HG02763 (cell line): ENCODE data around the gene PTCD3.

Source experiments
- ATAC-seq: cut with Tn5 transposase; IDR thresholded peaks from one replicate; pipeline ENCODE4 v1.9.1; 2021; ENCODE audit warnings: mild to moderate bottlenecking, moderate library complexity; ENCODE audit not compliant: unreplicated experiment

Gene PTCD3

DNA sequence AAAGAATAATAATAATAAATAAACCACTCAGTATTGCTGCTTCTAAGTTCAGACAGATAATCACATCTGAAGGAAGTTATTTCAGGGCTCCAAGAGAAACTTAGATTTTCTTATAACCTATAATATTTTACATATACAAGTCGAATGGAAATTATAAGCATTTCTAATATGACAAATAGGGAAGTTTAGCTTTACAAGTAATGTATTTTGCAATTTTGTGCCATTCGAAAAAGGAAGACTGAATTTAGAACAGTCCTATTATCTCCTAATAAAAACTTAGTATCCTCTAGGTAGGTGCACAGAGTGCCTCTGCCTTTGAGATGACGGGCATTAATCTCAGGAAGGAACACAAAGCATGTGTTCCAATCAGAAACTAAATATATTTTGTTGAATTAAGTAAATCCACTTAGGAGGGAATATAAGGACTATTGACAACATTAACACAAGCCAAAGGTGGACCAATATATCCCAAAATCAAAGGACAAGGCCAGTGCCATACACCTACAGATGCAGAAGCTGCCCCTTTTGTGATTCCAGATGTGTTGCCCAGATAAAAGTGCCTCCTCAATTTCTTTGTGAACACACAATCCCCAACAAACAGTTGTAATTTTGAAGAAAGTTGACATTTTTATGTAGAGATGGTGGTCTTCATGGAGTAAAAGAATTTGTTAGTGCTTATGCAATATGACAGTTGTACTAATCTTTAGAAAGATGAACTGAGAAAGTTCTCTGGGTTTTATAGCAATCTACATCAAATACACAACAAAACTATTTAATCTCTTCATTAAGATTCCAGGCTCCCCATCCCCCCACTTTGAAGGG, 36.6 kb downstream of the PTCD3 start:
- no peak for ATAC-seq

DNA sequence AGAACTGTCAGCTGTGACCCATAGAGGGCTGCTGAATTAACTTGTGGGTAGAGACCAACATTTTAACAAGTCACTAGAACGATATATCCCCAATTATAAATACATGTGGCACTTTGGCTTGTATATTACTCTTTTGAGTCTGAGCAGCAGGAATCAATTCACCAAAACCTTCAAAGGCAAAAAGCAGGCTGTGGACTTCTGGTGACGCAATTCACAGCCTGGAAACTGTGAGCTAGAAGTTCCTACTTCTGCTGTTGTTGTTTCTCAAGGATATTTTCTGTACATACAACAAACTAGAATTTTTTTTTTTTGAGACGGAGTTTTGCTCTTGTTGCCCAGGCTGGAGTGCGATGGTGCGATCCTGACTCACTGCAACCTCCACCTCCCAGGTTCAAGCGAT, 37.3 kb downstream of the PTCD3 start:
- no peak for ATAC-seq

DNA sequence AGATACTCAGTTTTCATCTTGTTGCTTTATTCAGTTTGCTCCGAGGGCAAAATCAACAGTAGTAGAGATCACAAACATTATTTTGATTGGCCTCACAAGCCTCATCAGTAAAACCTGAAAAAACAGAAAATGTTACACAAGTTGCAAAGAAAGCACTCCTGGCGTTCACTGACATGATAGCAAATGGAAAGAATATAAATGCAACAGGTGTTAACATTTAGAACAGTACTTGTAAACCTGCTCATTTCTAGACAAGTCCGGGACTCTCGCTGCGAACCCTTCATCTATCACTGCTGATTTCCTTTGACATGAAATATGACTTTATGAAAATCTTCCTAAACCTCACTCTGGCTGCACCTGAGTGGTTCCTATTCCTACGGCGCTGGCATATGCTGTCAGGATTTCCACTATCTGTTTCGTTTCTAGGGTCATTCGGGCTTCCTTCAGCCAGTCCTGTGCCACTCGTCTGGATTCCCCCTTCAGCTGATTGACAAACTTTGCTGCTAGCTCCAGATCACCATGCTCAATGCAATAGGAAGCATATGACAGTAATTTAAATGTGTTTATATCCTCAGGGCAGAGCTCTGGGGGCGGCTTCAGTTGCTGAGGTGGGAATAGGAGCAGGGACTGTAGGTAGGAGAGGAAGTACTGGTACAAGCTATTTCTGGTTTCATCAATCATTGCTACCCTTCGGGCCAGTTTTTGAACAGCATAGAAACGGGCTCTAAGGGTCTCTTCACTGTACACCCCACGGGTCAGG, 38.1 kb downstream of the PTCD3 start:
- no peak for ATAC-seq

DNA sequence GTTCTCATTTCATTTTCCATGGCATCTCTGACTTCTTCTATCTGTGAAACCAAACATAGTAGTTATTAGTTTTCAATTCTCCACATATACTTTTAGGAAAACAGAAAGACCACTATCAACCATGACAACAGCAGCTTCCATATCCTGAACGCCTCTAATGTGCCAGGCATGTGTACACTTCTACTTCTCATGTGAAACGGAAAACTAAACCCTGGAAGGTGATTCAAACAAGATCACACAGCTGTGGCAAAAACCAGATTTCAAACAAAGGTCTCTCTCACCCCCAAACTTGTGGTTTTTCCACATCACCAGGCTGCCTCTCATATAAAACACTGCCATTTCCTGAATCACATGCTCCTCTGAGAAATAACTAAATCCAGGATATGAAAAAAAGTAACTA, 41.8 kb downstream of the PTCD3 start:
- no peak for ATAC-seq

DNA sequence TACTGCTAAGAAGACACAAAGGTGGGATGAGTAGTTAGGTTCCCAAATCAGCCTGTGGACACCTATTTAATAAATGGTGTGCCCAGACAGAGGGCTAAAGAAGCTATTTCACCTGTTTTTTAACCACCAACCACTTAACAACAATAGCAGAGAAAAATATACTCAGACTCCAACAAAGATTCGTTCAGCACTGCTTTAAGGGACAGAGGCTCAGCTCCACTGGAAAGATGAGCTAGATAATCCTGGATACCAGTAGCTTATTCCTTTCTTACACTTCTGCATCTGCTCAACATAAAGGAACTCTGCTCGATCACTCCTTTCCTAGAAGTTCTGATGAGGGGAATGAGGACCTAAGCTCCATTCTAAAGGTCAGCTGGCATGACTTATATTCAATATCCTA, 44.5 kb downstream of the PTCD3 start:
- no peak for ATAC-seq

DNA sequence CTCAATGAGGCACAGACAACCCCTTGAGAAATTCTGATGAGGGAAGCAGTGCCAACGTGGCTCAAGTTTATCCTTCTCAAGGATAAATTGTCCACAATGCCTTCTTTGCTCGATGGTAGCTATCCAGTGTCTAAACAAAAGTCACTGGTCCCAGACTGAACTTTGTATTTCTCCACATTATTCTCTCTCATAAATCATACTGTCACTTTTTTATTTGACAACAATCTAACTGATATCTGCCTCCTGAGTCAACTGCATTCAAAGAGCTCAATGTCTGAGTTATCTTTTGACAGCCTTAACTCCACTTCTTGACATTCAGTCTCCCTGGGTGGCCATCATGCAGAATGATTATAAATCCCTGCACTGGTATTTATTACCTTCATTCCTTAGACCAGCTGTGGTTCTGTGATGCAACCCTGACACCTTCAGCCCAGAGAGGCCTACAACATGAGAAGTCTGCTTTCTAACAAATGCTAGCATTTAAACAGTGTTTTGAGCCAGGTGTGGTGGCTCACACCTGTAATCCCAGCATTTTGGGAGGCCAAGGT, 51.0 kb downstream of the PTCD3 start:
- ATAC-seq = no peak

DNA sequence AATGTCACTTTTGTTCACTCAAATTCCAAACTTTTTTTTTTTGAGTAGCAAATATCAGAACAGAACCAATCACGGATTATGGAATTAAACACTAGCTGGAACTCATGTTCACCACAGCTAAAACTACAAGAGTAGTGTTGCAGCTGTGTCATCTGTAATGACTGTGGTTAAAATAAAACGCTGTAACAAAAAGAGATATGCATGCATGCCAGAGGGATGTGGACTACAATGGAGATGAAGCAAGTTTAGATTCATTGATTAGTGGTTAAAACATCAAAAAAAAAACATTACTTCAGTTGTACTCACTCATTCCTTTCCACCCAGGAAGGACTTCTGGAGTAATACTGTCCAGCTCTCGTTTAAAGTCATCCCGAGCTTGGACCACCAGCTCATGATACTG, 52.3 kb downstream of the PTCD3 start:
- ATAC-seq = no peak

DNA sequence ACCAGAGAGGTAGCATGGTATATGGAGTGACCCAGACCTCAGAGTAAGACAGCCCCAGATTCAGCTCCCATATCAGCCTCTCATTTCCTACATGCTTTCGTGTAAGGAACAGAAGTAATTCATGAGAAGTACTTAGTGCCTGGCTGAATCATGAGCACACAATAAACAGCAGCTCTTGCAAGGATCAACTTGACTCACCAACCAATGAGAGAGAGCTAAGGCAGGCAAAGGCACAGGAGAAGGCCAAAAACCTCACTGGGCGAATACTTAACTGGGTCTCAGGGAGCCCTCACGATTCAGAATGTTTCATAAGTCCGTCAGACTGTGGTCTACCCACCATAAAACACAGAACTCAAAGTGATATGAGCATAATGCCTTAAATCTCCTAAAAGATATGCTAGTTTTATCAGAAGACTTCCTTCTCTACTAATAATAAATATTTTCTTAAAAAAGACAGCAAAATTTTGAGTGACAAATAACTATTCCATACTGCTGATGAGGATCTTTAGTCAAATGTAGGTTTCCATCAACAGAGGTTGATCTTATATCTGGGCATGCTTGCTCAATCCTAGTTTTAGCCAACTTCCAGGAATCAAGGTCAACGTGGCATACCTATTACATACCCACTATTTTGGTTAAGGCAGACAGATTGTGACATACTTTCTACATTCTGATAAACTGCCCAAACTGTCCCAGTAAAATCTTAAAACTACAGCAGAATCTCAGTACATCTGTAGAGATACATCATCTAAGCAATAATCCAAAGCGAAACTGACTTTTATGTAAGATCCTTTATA, 54.3 kb downstream of the PTCD3 start:
- no peak for ATAC-seq

DNA sequence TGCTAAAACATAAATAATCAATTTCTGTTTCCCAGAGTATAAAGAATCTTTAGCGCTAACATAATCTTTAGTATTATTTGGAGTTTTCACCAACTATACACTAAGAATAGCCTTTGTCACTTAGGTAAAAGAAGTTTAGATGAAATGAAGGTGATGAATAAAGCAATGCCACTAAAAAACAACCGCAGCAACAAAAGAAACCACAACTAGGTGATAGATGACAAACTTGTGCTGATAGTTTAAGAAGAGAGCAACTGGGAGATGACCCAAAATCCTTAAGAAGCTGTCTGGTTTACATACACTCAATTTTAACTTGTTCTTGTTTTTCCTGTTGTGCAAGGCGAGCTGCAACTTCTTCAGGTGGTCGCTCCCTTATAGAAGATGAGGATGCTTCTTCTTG, 64.4 kb downstream of the PTCD3 start:
- no peak for ATAC-seq

DNA sequence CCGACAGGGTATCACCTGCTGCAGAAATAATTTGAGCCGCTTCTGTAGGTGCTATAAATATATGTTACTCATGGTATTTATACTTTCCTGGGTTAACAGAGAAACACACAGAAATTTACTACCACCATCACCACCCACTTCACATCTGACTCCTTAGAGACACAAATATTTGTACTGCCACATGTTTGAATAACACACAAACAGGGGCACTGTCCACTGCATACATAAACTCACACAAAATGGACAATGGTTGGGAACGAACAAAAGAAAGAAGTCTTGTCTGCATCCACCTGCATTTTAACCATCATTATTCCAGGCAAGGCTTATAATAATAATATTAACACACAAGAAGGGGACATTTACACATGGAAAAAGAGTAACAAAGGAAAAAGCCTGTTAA, 65.3 kb downstream of the PTCD3 start:
- ATAC-seq = no peak

DNA sequence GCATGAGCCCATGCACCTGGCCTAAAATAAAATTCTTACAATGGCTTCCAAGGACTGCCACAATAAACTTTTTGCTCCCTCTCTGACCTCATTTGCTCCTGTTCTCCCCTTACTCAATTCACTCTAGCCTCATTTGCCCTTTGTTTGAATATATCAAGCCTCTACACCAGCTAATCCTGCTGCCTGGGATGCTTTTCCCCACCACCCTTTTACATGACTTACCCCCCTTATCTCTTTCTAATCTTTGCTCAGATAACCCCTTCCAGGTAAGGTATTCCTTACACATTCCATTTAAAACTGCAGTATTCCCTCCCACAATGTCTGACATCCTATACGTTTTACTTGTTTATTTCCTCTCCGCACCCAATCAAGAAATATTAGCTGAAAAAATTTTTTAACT, 66.6 kb downstream of the PTCD3 start:
- ATAC-seq = no peak

DNA sequence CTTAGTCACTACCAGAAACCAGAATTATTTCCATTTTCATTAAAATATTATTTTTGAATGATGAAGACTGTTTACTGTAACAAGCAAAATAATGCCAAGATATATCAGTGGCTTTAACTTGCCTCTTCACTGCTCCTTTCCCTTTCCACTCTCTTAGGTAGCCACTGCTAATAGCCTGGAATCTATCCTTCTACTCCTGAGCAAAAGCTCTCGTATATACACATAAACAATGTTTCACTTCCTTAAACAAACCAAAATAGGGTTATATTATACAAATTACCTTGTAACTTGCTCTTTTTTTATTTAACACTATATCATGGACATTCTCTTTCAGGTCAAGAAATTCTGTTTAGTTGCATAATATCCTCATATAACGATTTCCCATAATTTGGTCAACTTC, 68.4 kb downstream of the PTCD3 start:
- no peak for ATAC-seq

DNA sequence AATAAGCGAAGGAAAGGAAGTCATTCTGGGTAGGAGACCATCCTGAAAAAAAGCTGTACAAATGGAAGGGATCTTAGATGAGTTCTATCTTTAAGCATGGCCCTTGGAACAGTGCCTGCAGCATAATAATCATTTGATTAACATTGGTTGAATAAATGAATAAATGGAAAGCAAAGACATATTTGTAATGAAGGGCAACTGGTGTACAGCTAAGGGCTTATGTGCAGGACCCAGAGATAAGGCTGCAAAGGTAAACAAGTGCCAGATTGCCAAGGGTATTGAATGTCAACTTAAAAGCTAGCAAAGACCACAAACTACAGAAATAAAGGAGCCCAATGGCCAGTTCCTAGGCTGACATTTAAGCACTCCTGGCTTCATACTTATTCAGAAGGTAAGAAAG, 69.8 kb downstream of the PTCD3 start:
- no peak for ATAC-seq

DNA sequence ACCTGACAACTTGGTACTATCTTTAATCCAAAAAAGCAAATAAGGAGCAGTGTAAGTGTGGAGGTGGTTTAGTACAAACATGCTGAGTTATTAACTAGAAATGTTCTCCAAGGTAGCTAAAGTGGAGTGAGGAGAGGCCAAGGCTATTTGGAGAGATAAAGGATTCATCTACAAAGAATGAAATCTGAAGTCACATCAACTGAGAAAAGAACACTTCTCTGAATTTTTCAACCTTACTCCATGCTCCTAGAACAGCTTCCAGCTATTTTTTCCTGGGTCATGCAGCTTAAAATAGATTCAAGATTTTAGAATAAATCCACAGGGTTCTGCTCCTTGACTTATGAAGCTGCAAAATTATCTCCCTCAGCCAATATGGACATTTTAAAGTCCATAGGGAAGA, 70.6 kb downstream of the PTCD3 start:
- ATAC-seq = no peak

DNA sequence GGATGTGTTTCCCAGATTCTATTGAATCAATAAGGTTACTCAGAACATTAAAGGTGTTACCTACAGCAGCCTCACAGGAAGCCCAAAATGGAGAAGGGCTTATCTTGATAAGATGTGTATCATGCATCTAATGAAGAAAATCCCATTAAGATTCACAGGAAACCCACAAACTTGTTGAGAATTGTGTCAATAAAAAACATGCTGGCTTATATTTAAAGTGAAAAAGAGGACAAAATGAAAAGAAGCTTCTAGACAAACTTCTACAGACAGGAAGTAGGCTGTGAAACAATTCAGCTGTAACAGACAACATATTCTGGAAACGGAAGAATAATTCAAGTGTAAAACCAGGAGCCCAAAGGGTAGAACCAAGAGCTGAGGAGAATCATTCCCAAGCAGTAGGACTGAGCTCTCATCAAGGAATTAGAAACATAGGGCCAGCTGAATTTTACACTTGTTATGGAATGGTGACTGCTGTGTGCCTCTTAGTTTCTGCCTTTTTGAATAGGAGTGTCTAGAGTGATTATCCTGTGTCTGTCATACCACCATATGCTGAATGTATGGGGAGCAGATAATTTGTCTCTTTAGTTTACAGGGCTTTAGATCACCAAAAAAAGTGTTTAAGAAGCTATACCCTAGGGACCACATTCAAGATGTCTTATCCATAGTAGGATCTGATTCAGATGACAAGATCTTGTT, 79.6 kb downstream of the PTCD3 start:
- no peak for ATAC-seq

DNA sequence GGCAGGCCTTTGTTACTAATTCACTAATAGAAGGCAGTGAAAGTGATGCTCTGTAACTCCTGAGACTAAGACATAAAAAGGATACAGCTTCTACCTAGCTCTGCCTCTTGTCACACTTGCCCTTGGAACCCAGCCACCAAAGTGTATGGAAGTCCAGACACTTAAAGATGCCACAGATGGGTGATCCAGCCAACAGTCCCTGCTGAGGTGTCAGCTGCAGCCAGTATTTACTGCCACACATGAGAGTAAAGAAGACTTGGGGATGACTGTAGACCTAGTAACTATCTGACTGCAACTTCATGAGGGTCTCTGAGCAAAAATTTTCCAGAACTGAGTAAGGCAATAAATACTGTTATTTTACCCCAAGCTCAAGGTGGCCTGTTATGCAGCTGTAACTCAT, 80.4 kb downstream of the PTCD3 start:
- no peak for ATAC-seq

DNA sequence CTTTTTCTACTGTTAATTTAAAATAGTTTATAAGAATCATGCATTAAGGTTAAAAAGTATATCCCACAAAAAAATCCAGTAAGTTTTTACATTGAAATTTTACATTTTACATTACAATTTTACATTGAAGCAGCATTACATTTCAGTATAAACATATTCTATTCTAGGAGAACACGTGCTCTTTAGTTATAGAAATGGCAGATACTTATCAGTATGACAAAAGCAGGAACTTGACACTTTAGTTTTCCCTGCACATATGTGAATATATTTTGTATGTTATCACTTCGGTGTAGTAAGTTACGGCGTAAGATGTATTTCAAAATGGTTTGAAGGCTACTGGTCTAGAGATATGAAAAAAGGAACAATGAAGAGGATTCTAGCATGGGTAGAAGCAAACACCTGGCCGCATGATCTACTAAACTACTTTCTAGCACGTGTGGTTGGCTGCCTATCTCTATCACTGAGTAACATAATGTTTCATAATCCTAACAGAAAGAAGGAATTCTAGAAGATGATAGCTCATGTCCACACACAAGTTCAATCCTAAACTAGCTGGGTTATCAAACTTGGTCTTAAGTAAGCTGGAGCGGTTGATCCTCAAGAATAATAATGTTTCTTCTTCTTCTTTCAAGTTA, 83.9 kb downstream of the PTCD3 start:
- ATAC-seq = no peak
